ENCODE results near the gene RAP1B. TPM values are rescaled to one million over a fixed set of nuclear protein-coding genes. Genes with fewer than 3 reads are reported as not detected.

The RAP1B gene
- total RNA-seq, 4 donors from 2014 or later = 180 to 380 (median 224) TPM

- H3K4me1 ChIP-seq = peaks cover 46 to 78% (median 59%) of the 10 kb centered on the region in 4 donors
These were observed 10.9 kb downstream of the RAP1B start for GRCh38 chr12:68621472-68622081.

GRCh38 chr12:68622250-68622649 is 11.6 kb downstream of the RAP1B start:
- Histone ChIP-seq H3K36me3 (no peaks in the 10 kb centered on the region), H3K4me1 (peaks cover 46 to 71% (median 53%) of the 10 kb centered on the region in 4 donors), H3K9me3 (no peaks in the 10 kb centered on the region), H3K27me3 (no peaks in the 10 kb centered on the region), H3K27ac (peak overlapping the region in 2 of 4 donors; percentile 13 to 23), H3K4me3 (no peak overlapping the region)
- TF ChIP-seq CTCF (IDR thresholded peaks at IDR 0.05) (no peak), POLR2A (IDR thresholded peaks at IDR 0.05) (no peak), POLR2AphosphoS5 (IDR thresholded peaks at IDR 0.05) (no peak), EP300 (IDR thresholded peaks at IDR 0.05; ENCODE audit: low read depth) (no peak)
- intact Hi-C loops (cut with DNase I; ENCODE audit: low total_unique reads) (no loop called here), in situ Hi-C loops (cut with MboI; ENCODE audit: low pct_ligation_motif_present in 1 of 4, low pct_unique_long_range_greater_than_20kb in 1 of 4, low sequenced_read_pairs in 3 of 4) (loop anchor here in 1 of 4 donors (25.0 kb wide), 1 partner anchor 260 kb away; no protein-coding TSS in a partner anchor)
- DNase-seq = no peak
- WGBS, 2 donors (ENCODE audit: low coverage in 1 of 2) = 77 to 88% methylated on average over 1 of the region's 1 CpG

More at GRCh38 chr12:68621472-68622081, 10.9 kb downstream of the RAP1B start:
- intact Hi-C loops (cut with DNase I; ENCODE audit: low total_unique reads) (no loop called here), in situ Hi-C loops (cut with MboI; ENCODE audit: low pct_ligation_motif_present in 1 of 4, low pct_unique_long_range_greater_than_20kb in 1 of 4, low sequenced_read_pairs in 3 of 4) (loop anchor here in 1 of 4 donors (25.0 kb wide), 1 partner anchor 259 kb away; no protein-coding TSS in a partner anchor)
- Histone ChIP-seq H3K27ac (peak overlapping the region in 2 of 4 donors; percentile 13 to 23), H3K4me3 (no peak overlapping the region), H3K9me3 (no peaks in the 10 kb centered on the region), H3K27me3 (no peaks in the 10 kb centered on the region), H3K36me3 (no peaks in the 10 kb centered on the region)
- no peak for DNase-seq
- TF ChIP-seq EP300 (IDR thresholded peaks at IDR 0.05; ENCODE audit: low read depth) (no peak), POLR2AphosphoS5 (IDR thresholded peaks at IDR 0.05) (no peak), POLR2A (IDR thresholded peaks at IDR 0.05) (no peak), CTCF (IDR thresholded peaks at IDR 0.05) (no peak)

GRCh38 chr12:68623059-68623458 is 12.4 kb downstream of the RAP1B start:
- no peaks in the 10 kb centered on the region for H3K9me3 ChIP-seq
- intact Hi-C loops (cut with DNase I; ENCODE audit: low total_unique reads) (no loop called here), in situ Hi-C loops (cut with MboI; ENCODE audit: low pct_ligation_motif_present in 1 of 4, low pct_unique_long_range_greater_than_20kb in 1 of 4, low sequenced_read_pairs in 3 of 4) (loop anchor here in 1 of 4 donors (25.0 kb wide), 1 partner anchor 261 kb away; no protein-coding TSS in a partner anchor)
- H3K4me1 ChIP-seq = peaks cover 46 to 63% (median 48%) of the 10 kb centered on the region in 4 donors
- no peak for DNase-seq
- no peak overlapping the region for H3K4me3 ChIP-seq
- H3K27me3 ChIP-seq = no peaks in the 10 kb centered on the region
- no peak overlapping the region for H3K27ac ChIP-seq
- no peak for TF ChIP-seq EP300 (IDR thresholded peaks at IDR 0.05; ENCODE audit: low read depth)
- no peak for TF ChIP-seq POLR2AphosphoS5 (IDR thresholded peaks at IDR 0.05)
- TF ChIP-seq POLR2A (IDR thresholded peaks at IDR 0.05) = no peak
- TF ChIP-seq CTCF (IDR thresholded peaks at IDR 0.05) = no peak
- H3K36me3 ChIP-seq = peaks cover 0 to 3% (median 0%) of the 10 kb centered on the region in 4 donors

GRCh38 chr12:68623984-68624383 is 13.3 kb downstream of the RAP1B start:
- WGBS, 2 donors (ENCODE audit: low coverage in 1 of 2) = 100% methylated on average over 1 of the region's 1 CpG; no CpG with 5 or more reads in 1 of the 2 donors
- H3K27ac ChIP-seq = no peak overlapping the region

More at GRCh38 chr12:68623984-68624383, 13.3 kb downstream of the RAP1B start:
- in situ Hi-C loops (cut with MboI; ENCODE audit: low pct_ligation_motif_present in 1 of 4, low pct_unique_long_range_greater_than_20kb in 1 of 4, low sequenced_read_pairs in 3 of 4) = loop anchor here in 1 of 4 donors (25.0 kb wide), 1 partner anchor 262 kb away; no protein-coding TSS in a partner anchor
- H3K4me3 ChIP-seq = no peak overlapping the region
- peaks cover 37 to 57% (median 39%) of the 10 kb centered on the region in 4 donors for H3K4me1 ChIP-seq
- intact Hi-C loops (cut with DNase I; ENCODE audit: low total_unique reads) = no loop called here
- H3K9me3 ChIP-seq = no peaks in the 10 kb centered on the region
- TF ChIP-seq CTCF (IDR thresholded peaks at IDR 0.05) (no peak), POLR2AphosphoS5 (IDR thresholded peaks at IDR 0.05) (no peak)
- no peaks in the 10 kb centered on the region for H3K27me3 ChIP-seq
- peaks cover 0 to 3% (median 0%) of the 10 kb centered on the region in 4 donors for H3K36me3 ChIP-seq
- no peak for DNase-seq
